HepG2 (cell line): ENCODE results near the gene ZNF443. TPM values are rescaled to one million over a fixed set of nuclear protein-coding genes. Genes with fewer than 3 reads are reported as not detected.
A peak's percentile ranks its signal among the peaks of the same experiment; 100 is the strongest.

Experiments
- ARID5B ChIP-seq: IDR thresholded peaks from 2 replicates; pipeline ENCODE4 v1.4.0; 2020; ENCODE audit warnings: mild to moderate bottlenecking, missing genetic modification reagents
- ATF5 ChIP-seq: sonication (generic); formaldehyde crosslinking; IDR thresholded peaks from 2 replicates; pipeline ENCODE4 v1.4.0; 2020; ENCODE audit warnings: mild to moderate bottlenecking, low read depth, missing genetic modification reagents
- FOXK1 ChIP-seq: sonication (generic); formaldehyde crosslinking; IDR thresholded peaks from 2 replicates; pipeline ENCODE4 v1.4.0; 2020; ENCODE audit warnings: low read depth, missing genetic modification reagents, borderline replicate concordance
- KDM4B ChIP-seq: sonication (generic); formaldehyde crosslinking; IDR thresholded peaks from 2 replicates; pipeline ENCODE4 v1.4.0; 2020; ENCODE audit warnings: missing genetic modification reagents
- KLF11 ChIP-seq: IDR thresholded peaks from 2 replicates; pipeline ENCODE4 v1.6.1; 2016; ENCODE audit warnings: missing compliant biosample characterization
- MEIS1 ChIP-seq: sonication (generic); formaldehyde crosslinking; IDR thresholded peaks from 2 replicates; pipeline ENCODE4 v1.9.0; 2021; ENCODE audit warnings: mild to moderate bottlenecking, missing genetic modification reagents, moderate library complexity, borderline replicate concordance
- MTA3 ChIP-seq: sonication (generic); formaldehyde crosslinking; IDR thresholded peaks from 2 replicates; pipeline ENCODE4 v1.4.0; 2020; ENCODE audit warnings: missing genetic modification reagents
- PBX2 ChIP-seq: IDR thresholded peaks from 2 replicates; pipeline ENCODE4 v1.6.1; 2016; ENCODE audit warnings: control low read depth
- RFX1 ChIP-seq: fragments of 450-650 bp; IDR thresholded peaks from 2 replicates; pipeline ENCODE4 v1.6.1; 2017
- RFXANK ChIP-seq: IDR thresholded peaks from 2 replicates; pipeline ENCODE4 v1.6.1; 2016
- SRSF9 ChIP-seq: fragments of 200-400 bp; formaldehyde crosslinking; IDR thresholded peaks from 2 replicates; pipeline ENCODE4 v1.6.1; 2018; ENCODE audit warnings: borderline replicate concordance, mild to moderate bottlenecking, low read depth, low read length; ENCODE audit not compliant: insufficient read depth, poor library complexity, severe bottlenecking
- ZFP91 ChIP-seq: sonication (generic); formaldehyde crosslinking; IDR thresholded peaks from 2 replicates; pipeline ENCODE4 v1.9.0; 2022; ENCODE audit warnings: missing genetic modification reagents, mild to moderate bottlenecking, borderline replicate concordance
- ZMAT5 ChIP-seq: sonication (generic); formaldehyde crosslinking; IDR thresholded peaks from 2 replicates; pipeline ENCODE4 v1.5.0; 2020; ENCODE audit warnings: mild to moderate bottlenecking, low read depth, missing genetic modification reagents, borderline replicate concordance
- ZNF225 ChIP-seq: sonication (generic); formaldehyde crosslinking; IDR thresholded peaks from 2 replicates; pipeline ENCODE4 v1.4.0; 2020; ENCODE audit warnings: mild to moderate bottlenecking, missing genetic modification reagents
- ZNF260 ChIP-seq: sonication (generic); formaldehyde crosslinking; IDR thresholded peaks from 2 replicates; pipeline ENCODE4 v1.4.0; 2020; ENCODE audit warnings: missing genetic modification reagents, low read depth, mild to moderate bottlenecking, borderline replicate concordance
- ZNF362 ChIP-seq: sonication (generic); formaldehyde crosslinking; IDR thresholded peaks from 2 replicates; pipeline ENCODE4 v1.4.0; 2020; ENCODE audit warnings: missing genetic modification reagents, mild to moderate bottlenecking, borderline replicate concordance
- ZNF597 ChIP-seq: sonication (generic); formaldehyde crosslinking; IDR thresholded peaks from 2 replicates; pipeline ENCODE4 v1.5.0; 2020; ENCODE audit warnings: missing genetic modification reagents
- ZNF883 ChIP-seq: sonication (generic); formaldehyde crosslinking; IDR thresholded peaks from 2 replicates; pipeline ENCODE4 v1.5.1; 2020; ENCODE audit warnings: mild to moderate bottlenecking, missing genetic modification reagents; ENCODE audit errors: not compliant biosample characterization
- polyA plus RNA-seq, 8 experiments: library from polyadenylated mRNA; depleted of rRNA in 3 of 8; stranded (reverse) in 7 of 8; unstranded in 1 of 8; fragments of >200 nt; fragmentation: Illumina TruSeq in 4 of 8; extraction: Trizol in 4 of 8; gene quantifications; 2 replicates each; pipeline versions ENCODE4 v1.2.1 to v1.2.3, GENCODE V29; 2011 to 2016; ENCODE audit warnings: low read depth in 4 of 8, missing spikeins in 1 of 8, mixed read lengths in 1 of 8; ENCODE audit not compliant: insufficient read depth in 1 of 8
- total RNA-seq, 5 experiments: library from RNA; depleted of rRNA; stranded (reverse); fragments of >200 nt; fragmentation: Illumina TruSeq; extraction: Trizol; gene quantifications; 2 replicates each; pipeline ENCODE4 v1.2.3, GENCODE V29; 2016; ENCODE audit warnings: low read depth in 1 of 5

Gene ZNF443
- total and polyA plus RNA-seq, 2 of the 13 experiments (the other 11 are each of a cell fraction or from before 2014, with no cell fraction given): 3.6 to 19.0 TPM

- TF ChIP-seq ARID5B (peak; percentile 33), ZNF225 (0 out of 2 replicates have a peak, but pooled peaks have one; percentile 73), SRSF9 (no peak), ZNF883 (peak; percentile 60), ZNF260 (no peak), MTA3 (no peak), ZNF362 (CRISPR knock-in tag) (no peak), ZMAT5 (CRISPR knock-in tag) (no peak), KDM4B (CRISPR knock-in tag) (0 out of 2 replicates have a peak, but pooled peaks have one; percentile 7), KLF11 (no peak), PBX2 (peak; percentile 95), RFXANK (no peak), ZFP91 (CRISPR knock-in tag) (peak; percentile 70; the same call in 1 of the 2 replicates), ZNF597 (CRISPR knock-in tag) (no peak), ATF5 (CRISPR knock-in tag) (0 out of 2 replicates have a peak, but pooled peaks have one; percentile 84), MEIS1 (CRISPR knock-in tag) (peak; percentile 64; the same call in 1 of the 2 replicates), RFX1 (peak; percentile 87), FOXK1 (CRISPR knock-in tag) (0 out of 2 replicates have a peak, but pooled peaks have one; percentile 12)
Observed at GRCh38 chr19:12484371-12485051, 43.7 kb upstream of the ZNF443 start, which contains the start of gene ZNF709 (continued).
